Spleen (tissue), 11 donors: ENCODE data around the gene DAB2. TPM values are rescaled to one million over a fixed set of nuclear protein-coding genes. Genes with fewer than 3 reads are reported as not detected.

ENCODE experiments used
- DNase-seq: peaks from one replicate; pipeline ENCODE4 v3.0.0-alpha.2; 2020
- H3K27ac ChIP-seq, 8 donors: fragments of 200-600 bp; sonication (generic) in 7 of 8; 1 replicate in 4 of 8; 2 replicates in 4 of 8; pipeline versions ENCODE4 v1.5.0 to v1.8.0; 2016 to 2021; ENCODE audit warnings: inconsistent platforms in 4 of 8, mild to moderate bottlenecking in 4 of 8, moderate library complexity in 1 of 8
- H3K27me3 ChIP-seq, 7 donors: fragments of 200-600 bp; sonication (generic) in 6 of 7; replicated peaks in 1 of 7; 1 replicate in 4 of 7; 2 replicates in 3 of 7; pipeline versions ENCODE4 v1.5.0 to v1.8.0; 2016 to 2021; ENCODE audit warnings: inconsistent platforms in 3 of 7, mild to moderate bottlenecking in 1 of 7
- H3K36me3 ChIP-seq, 6 donors: fragments of 200-600 bp; sonication (generic) in 5 of 6; 1 replicate in 4 of 6; 2 replicates in 2 of 6; pipeline versions ENCODE4 v1.5.0 to v1.8.0; 2016 to 2021; ENCODE audit warnings: inconsistent platforms in 2 of 6
- H3K4me1 ChIP-seq, 6 donors: fragments of 200-600 bp; sonication (generic) in 5 of 6; 1 replicate in 3 of 6; 2 replicates in 3 of 6; pipeline versions ENCODE4 v1.5.0 to v1.8.0; 2016 to 2021; ENCODE audit warnings: inconsistent platforms in 3 of 6
- H3K4me3 ChIP-seq, 8 donors: fragments of 200-600 bp; sonication (generic) in 7 of 8; 1 replicate in 4 of 8; 2 replicates in 4 of 8; pipeline versions ENCODE4 v1.5.0 to v1.8.0; 2016 to 2021; ENCODE audit warnings: inconsistent platforms in 4 of 8, mild to moderate bottlenecking in 4 of 8, moderate library complexity in 2 of 8
- H3K9me3 ChIP-seq, 8 donors: fragments of 200-600 bp; sonication (generic) in 7 of 8; 1 replicate in 4 of 8; 2 replicates in 4 of 8; pipeline versions ENCODE4 v1.5.0 to v1.8.0; 2016 to 2021; ENCODE audit warnings: inconsistent platforms in 4 of 8
- CTCF ChIP-seq, 11 experiments: fragments of 200-600 bp in 7 of 11; fragments of 450-650 bp in 4 of 11; sonication (generic) in 4 of 11; IDR thresholded peaks in 8 of 11; conservative IDR thresholded peaks in 3 of 11; 1 replicate in 7 of 11; 2 replicates in 4 of 11; pipeline versions ENCODE4 v1.4.0 to v1.8.0; 2016 to 2021; ENCODE audit warnings: antibody characterized with exemption in 11 of 11, inconsistent platforms in 4 of 11, mild to moderate bottlenecking in 1 of 11
- POLR2A ChIP-seq, 3 donors: fragments of 450-650 bp; IDR thresholded peaks; one replicate each; pipeline ENCODE4 v1.5.1; 2017; ENCODE audit warnings: antibody characterized with exemption in 3 of 3, mild to moderate bottlenecking in 1 of 3
- POLR2AphosphoS5 ChIP-seq, 3 donors: sonication (generic); formaldehyde crosslinking; IDR thresholded peaks; one replicate each; pipeline ENCODE4 v1.5.1; 2017; ENCODE audit warnings: antibody characterized with exemption in 3 of 3
- WGBS, 5 donors: extraction: QIAGEN DNeasy Blood & Tissue Kit in 3 of 5; methylation state at CpG; one replicate each; pipeline versions ENCODE4 v1.1.5 to v1.1.7; 2013 to 2018; 5-methylcytosine and 5-hydroxymethylcytosine counted together
- intact Hi-C: fragments of 100-400 bp; cut with DNase I; formaldehyde crosslinking; loops from one replicate; pipeline ENCODE4 v1.15.0; 2023; ENCODE audit warnings: low total_unique reads
- polyA plus RNA-seq, 3 donors: library from polyadenylated mRNA; stranded (reverse); fragments of 200-250 nt; gene quantifications; one replicate each; pipeline ENCODE4 v1.2.1, GENCODE V29; 2013
- total RNA-seq, 7 donors: library from RNA; depleted of rRNA in 3 of 7; stranded (reverse); fragments of >200 nt in 3 of 7; fragmentation: NEBNext Ultra II Directional in 4 of 7; extraction: Animal tissue kit (Norgen Biotek cat#: 25700) in 4 of 7; gene quantifications; one replicate each; pipeline versions ENCODE4 v1.1.0 to v1.2.1, GENCODE V29; 2016 to 2021
- donor health status: healthy with polysubstance abuse.
- donor health status: DM: no; HTN: no; CAD: no; lungs with moderate emphysema.
- donor health status: DM: no; HTN: no; CAD: no.
- donor health status: Bipolar disorder and iron deficiency.
- donor health status: healthy.
- donor health status: DM: no; HTN: no; CAD: no.
- donor health status: DM: yes; HTN: yes; CAD: no.

Gene DAB2
- total and polyA plus RNA-seq, 10 donors, result 19.4 to 206 (median 125) TPM

GRCh38 chr5:39422728-39423285 lies 2.0 kb downstream of the DAB2 start:
- Histone ChIP-seq H3K4me3 (peak overlapping the region; percentile 38 to 71 (median 50)), H3K9me3 (no peaks in the 10 kb centered on the region), H3K27ac (peak overlapping the region in 7 of 8 donors; percentile 54 to 88 (median 81)), H3K4me1 (peaks cover 3 to 90% (median 45%) of the 10 kb centered on the region in 6 donors), H3K36me3 (no peaks in the 10 kb centered on the region), H3K27me3 (peaks cover 0 to 34% (median 5%) of the 10 kb centered on the region in 7 donors)
- TF ChIP-seq CTCF (IDR thresholded peaks at IDR 0.05 in 8 of 11, conservative IDR thresholded peaks at IDR 0.05 in 3 of 11) (no peak), POLR2A (IDR thresholded peaks at IDR 0.05) (no peak), POLR2AphosphoS5 (IDR thresholded peaks at IDR 0.05) (no peak)
- 46 to 87% (median 72%) methylated on average over 2 of the region's 2 CpGs for WGBS, 5 donors
- no peak for DNase-seq
- intact Hi-C loops, result no loop called here

- peaks cover 0 to 30% (median 5%) of the 10 kb centered on the region in 7 donors for H3K27me3 ChIP-seq
- peaks cover 3 to 88% (median 42%) of the 10 kb centered on the region in 6 donors for H3K4me1 ChIP-seq
- DNase-seq, result no peak
- peak overlapping the region in 6 of 8 donors; percentile 45 to 71 (median 54) for H3K4me3 ChIP-seq
- intact Hi-C loops, result no loop called here
- H3K27ac ChIP-seq, result peak overlapping the region in 7 of 8 donors; percentile 54 to 88 (median 81)
- H3K36me3 ChIP-seq, result peaks cover 0 to 3% (median 0%) of the 10 kb centered on the region in 6 donors
- 70 to 85% (median 74%) methylated on average over 3 of the region's 3 CpGs for WGBS, 5 donors
- H3K9me3 ChIP-seq, result no peaks in the 10 kb centered on the region
- TF ChIP-seq POLR2AphosphoS5 (IDR thresholded peaks at IDR 0.05) (no peak), CTCF (IDR thresholded peaks at IDR 0.05 in 8 of 11, conservative IDR thresholded peaks at IDR 0.05 in 3 of 11) (no peak), POLR2A (IDR thresholded peaks at IDR 0.05) (no peak)
These were observed 2.7 kb downstream of the DAB2 start for GRCh38 chr5:39422036-39422606.

GRCh38 chr5:39420482-39421145 lies 4.2 kb downstream of the DAB2 start:
- 21 to 37% (median 32%) methylated on average over 6 of the region's 6 CpGs for WGBS, 5 donors
- peaks cover 0 to 22% (median 4%) of the 10 kb centered on the region in 7 donors for H3K27me3 ChIP-seq
- peak overlapping the region in 4 of 8 donors; percentile 51 to 71 (median 58) for H3K4me3 ChIP-seq
- intact Hi-C loops, result no loop called here
- peaks cover 3 to 82% (median 33%) of the 10 kb centered on the region in 6 donors for H3K4me1 ChIP-seq
- H3K36me3 ChIP-seq, result peaks cover 0 to 8% (median 0%) of the 10 kb centered on the region in 6 donors
- no peak for DNase-seq
- TF ChIP-seq CTCF (IDR thresholded peaks at IDR 0.05 in 8 of 11, conservative IDR thresholded peaks at IDR 0.05 in 3 of 11), result no peak
- no peak for TF ChIP-seq POLR2A (IDR thresholded peaks at IDR 0.05)
- TF ChIP-seq POLR2AphosphoS5 (IDR thresholded peaks at IDR 0.05), result peak in 1 of 3 donors; percentile 69
- H3K27ac ChIP-seq, result peak overlapping the region; percentile 24 to 88 (median 80)
- no peaks in the 10 kb centered on the region for H3K9me3 ChIP-seq

GRCh38 chr5:39419796-39420195 lies 5.0 kb downstream of the DAB2 start:
- intact Hi-C loops, result no loop called here
- WGBS, 5 donors, result 24 to 50% (median 31%) methylated on average over 1 of the region's 1 CpG
- Histone ChIP-seq H3K27me3 (peaks cover 0 to 14% (median 0%) of the 10 kb centered on the region in 7 donors), H3K9me3 (no peaks in the 10 kb centered on the region), H3K36me3 (peaks cover 0 to 8% (median 0%) of the 10 kb centered on the region in 6 donors), H3K27ac (peak overlapping the region in 6 of 8 donors; percentile 20 to 88 (median 82)), H3K4me1 (peaks cover 3 to 73% (median 25%) of the 10 kb centered on the region in 6 donors), H3K4me3 (no peak overlapping the region)
- DNase-seq, result no peak
- TF ChIP-seq CTCF (IDR thresholded peaks at IDR 0.05 in 8 of 11, conservative IDR thresholded peaks at IDR 0.05 in 3 of 11) (no peak), POLR2A (IDR thresholded peaks at IDR 0.05) (no peak), POLR2AphosphoS5 (IDR thresholded peaks at IDR 0.05) (no peak)
